Measurements from ENCODE around the gene IFNA13.
A peak's percentile ranks its signal among the peaks of the same experiment; 100 is the strongest.

The IFNA13 gene

GRCh38 chr9:21367957-21368356, at the start of gene IFNA13:
Gene IFNA13, minus strand, starts transcription at chr9:21368057. Its CDS starts 47 bp downstream, at chr9:21368010.
- no peaks in the 10 kb centered on the region for H3K36me3 ChIP-seq (ENCODE audit: control insufficient read depth, insufficient read depth, low read length)
- DNase-seq (ENCODE audit: extremely low read depth, insufficient read length), result no peak
- TF ChIP-seq CTCF (IDR thresholded peaks at IDR 0.05; ENCODE audit: insufficient read depth, low read length, poor library complexity, severe bottlenecking), result no peak
- H3K27me3 ChIP-seq (replicated peaks; ENCODE audit: control insufficient read depth, insufficient read depth, low read length), result no peaks in the 10 kb centered on the region
- no peak within 1 kb of the TSS for H3K4me3 ChIP-seq (replicated peaks; ENCODE audit: low read depth, low read length)

GRCh38 chr9:21415493-21416267, 47.8 kb upstream of the IFNA13 start:
- no peak for TF ChIP-seq CTCF (IDR thresholded peaks at IDR 0.05; ENCODE audit: insufficient read depth, low read length, poor library complexity, severe bottlenecking)
- Histone ChIP-seq H3K27me3 (replicated peaks; ENCODE audit: control insufficient read depth, insufficient read depth, low read length) (no peaks in the 10 kb centered on the region), H3K4me3 (replicated peaks; ENCODE audit: low read depth, low read length) (no peak overlapping the region), H3K36me3 (ENCODE audit: control insufficient read depth, insufficient read depth, low read length) (no peaks in the 10 kb centered on the region)
- DNase-seq (ENCODE audit: extremely low read depth, insufficient read length), result no peak

- no peak for TF ChIP-seq CTCF (IDR thresholded peaks at IDR 0.05; ENCODE audit: insufficient read depth, low read length, poor library complexity, severe bottlenecking)
- DNase-seq (ENCODE audit: extremely low read depth, insufficient read length), result no peak
- Histone ChIP-seq H3K36me3 (ENCODE audit: control insufficient read depth, insufficient read depth, low read length) (no peaks in the 10 kb centered on the region), H3K4me3 (replicated peaks; ENCODE audit: low read depth, low read length) (no peak overlapping the region), H3K27me3 (replicated peaks; ENCODE audit: control insufficient read depth, insufficient read depth, low read length) (no peaks in the 10 kb centered on the region)
These were observed 46.5 kb upstream of the IFNA13 start for GRCh38 chr9:21414220-21414940.

GRCh38 chr9:21413624-21414023, 45.8 kb upstream of the IFNA13 start:
- Histone ChIP-seq H3K4me3 (replicated peaks; ENCODE audit: low read depth, low read length) (no peak overlapping the region), H3K27me3 (replicated peaks; ENCODE audit: control insufficient read depth, insufficient read depth, low read length) (no peaks in the 10 kb centered on the region), H3K36me3 (ENCODE audit: control insufficient read depth, insufficient read depth, low read length) (no peaks in the 10 kb centered on the region)
- TF ChIP-seq CTCF (IDR thresholded peaks at IDR 0.05; ENCODE audit: insufficient read depth, low read length, poor library complexity, severe bottlenecking), result peak; percentile 51
- DNase-seq (ENCODE audit: extremely low read depth, insufficient read length), result no peak

- Histone ChIP-seq H3K4me3 (replicated peaks; ENCODE audit: low read depth, low read length) (no peak overlapping the region), H3K27me3 (replicated peaks; ENCODE audit: control insufficient read depth, insufficient read depth, low read length) (no peaks in the 10 kb centered on the region), H3K36me3 (ENCODE audit: control insufficient read depth, insufficient read depth, low read length) (no peaks in the 10 kb centered on the region)
- DNase-seq (ENCODE audit: extremely low read depth, insufficient read length), result no peak
- no peak for TF ChIP-seq CTCF (IDR thresholded peaks at IDR 0.05; ENCODE audit: insufficient read depth, low read length, poor library complexity, severe bottlenecking)
These were observed 45.3 kb upstream of the IFNA13 start for GRCh38 chr9:21413151-21413550.

All from GM06990 (cell line).